Stomach (tissue), 4 donors: ENCODE data around the gene CRYZ.

Source experiments
- POLR2A ChIP-seq, 4 donors: fragments of 450-650 bp; IDR thresholded peaks; one replicate each; pipeline ENCODE4 v1.6.1; 2016; ENCODE audit warnings: antibody characterized with exemption in 4 of 4, control low read depth in 2 of 4, mild to moderate bottlenecking in 1 of 4, moderate library complexity in 1 of 4
- TF ChIP-seq, protein P1 (sequence below), 7 experiments: fragments of 450-650 bp in 4 of 7; fragments of 200-600 bp in 3 of 7; sonication (generic) in 3 of 7; IDR thresholded peaks; one replicate each; pipeline ENCODE4 v1.5.1; 2016 to 2019; ENCODE audit warnings: antibody characterized with exemption in 7 of 7, control low read depth in 2 of 7, mild to moderate bottlenecking in 1 of 7

DNA sequence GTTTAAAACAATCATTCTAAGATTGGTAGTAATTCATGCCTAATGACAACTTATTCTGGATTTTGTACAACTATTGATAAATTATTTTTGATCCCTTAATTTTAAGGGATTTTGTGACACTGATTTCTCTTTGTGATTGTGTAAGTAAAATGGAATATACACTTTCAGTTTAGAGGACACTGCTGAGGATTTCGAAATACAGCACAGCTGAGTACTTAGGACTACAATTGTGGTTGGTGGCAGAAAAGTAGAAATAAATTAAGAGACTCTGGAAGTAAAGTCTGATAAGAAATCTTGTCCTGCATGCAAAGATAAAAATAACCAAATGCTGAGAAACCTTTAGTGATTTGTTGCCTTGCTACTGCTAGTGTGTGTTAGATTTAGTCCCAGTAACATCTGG, 40.1 kb upstream of the CRYZ start:
- TF ChIP-seq, protein P1, sequence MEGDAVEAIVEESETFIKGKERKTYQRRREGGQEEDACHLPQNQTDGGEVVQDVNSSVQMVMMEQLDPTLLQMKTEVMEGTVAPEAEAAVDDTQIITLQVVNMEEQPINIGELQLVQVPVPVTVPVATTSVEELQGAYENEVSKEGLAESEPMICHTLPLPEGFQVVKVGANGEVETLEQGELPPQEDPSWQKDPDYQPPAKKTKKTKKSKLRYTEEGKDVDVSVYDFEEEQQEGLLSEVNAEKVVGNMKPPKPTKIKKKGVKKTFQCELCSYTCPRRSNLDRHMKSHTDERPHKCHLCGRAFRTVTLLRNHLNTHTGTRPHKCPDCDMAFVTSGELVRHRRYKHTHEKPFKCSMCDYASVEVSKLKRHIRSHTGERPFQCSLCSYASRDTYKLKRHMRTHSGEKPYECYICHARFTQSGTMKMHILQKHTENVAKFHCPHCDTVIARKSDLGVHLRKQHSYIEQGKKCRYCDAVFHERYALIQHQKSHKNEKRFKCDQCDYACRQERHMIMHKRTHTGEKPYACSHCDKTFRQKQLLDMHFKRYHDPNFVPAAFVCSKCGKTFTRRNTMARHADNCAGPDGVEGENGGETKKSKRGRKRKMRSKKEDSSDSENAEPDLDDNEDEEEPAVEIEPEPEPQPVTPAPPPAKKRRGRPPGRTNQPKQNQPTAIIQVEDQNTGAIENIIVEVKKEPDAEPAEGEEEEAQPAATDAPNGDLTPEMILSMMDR (IDR thresholded peaks at IDR 0.05), result no peak
- no peak for TF ChIP-seq POLR2A (IDR thresholded peaks at IDR 0.05)
